ENCODE measurements around the gene ITCH.
A peak's percentile ranks its signal among the peaks of the same experiment; 100 is the strongest.
"Not testable (repeated sequence)": the region's sequence is repeated elsewhere in the genome, so short reads cannot be mapped to it uniquely, and the experiment has no call there.

ITCH gene

GRCh38 chr20:34363062-34363464 lies at the start of gene ITCH:
Gene ITCH, plus strand, starts transcription at chr20:34363273. Its CDS starts 30,539 bp downstream, at chr20:34393812.
- peak; percentile 93 for DNase-seq

DNA sequence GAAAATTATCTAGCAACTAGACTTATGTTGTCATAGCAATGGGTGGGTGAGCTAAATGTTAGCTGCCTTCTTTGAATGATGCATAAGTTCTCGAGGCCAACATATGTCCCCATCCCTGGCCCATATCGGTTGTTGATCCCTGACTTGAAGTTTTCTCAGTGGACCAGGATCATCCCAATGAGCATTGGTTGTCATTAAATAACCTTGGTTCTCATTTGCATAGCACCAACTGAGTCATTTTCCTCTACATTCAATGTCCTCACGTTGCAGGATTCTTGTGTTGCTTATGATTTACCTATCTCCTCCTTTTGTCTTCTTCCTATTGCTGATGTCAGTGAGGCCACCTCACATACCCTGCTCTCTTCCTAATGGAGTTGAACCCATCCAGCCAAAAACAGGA lies 47.8 kb upstream of the ITCH start:
- DNase-seq, result no peak

GRCh38 chr20:34316196-34316814 lies 46.8 kb upstream of the ITCH start:
- peak; percentile 27 for DNase-seq

DNA sequence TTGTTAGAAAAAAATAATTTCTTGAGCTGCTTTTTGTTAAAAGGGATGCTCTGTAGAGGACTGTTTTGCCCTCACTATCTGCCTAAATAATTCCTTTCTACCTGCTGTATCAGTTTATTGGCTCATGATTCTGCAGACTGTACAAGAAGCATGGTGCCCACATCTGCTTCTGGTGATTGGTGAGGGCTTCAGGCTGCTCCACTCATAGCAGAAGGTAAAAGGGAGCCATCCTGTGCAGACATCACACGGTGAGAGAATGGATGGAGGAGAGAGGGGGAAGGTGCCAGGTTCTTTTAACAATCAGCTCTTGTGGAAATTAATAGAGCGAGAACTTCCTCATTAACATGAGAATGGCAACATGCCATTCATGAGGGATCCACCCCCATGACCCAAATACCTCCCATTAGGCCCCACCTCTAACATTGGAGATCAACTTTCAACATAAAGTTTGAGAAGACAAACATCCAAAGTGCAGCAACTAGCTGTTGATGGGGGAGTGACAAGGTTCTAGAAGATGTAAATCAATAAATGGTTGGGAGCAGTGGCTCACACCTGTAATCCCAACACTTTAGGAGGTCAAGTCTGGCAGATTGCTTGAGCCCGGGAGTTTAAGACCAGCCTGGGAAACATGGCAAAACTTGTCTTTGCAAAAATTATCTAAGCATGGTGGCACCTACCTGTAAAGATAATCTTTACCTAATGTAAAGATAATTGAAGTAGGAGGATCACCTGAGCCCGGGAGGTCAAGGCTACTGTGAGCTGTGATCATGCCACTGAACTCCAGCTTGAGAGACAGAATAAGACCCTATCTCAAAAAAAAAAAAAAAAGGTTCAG lies 44.2 kb upstream of the ITCH start:
- no peak for DNase-seq

GRCh38 chr20:34320861-34321260 lies 42.2 kb upstream of the ITCH start:
- DNase-seq, result no peak

- no peak for DNase-seq
Measured at GRCh38 chr20:34322267-34323105, 40.6 kb upstream of the ITCH start.

DNA sequence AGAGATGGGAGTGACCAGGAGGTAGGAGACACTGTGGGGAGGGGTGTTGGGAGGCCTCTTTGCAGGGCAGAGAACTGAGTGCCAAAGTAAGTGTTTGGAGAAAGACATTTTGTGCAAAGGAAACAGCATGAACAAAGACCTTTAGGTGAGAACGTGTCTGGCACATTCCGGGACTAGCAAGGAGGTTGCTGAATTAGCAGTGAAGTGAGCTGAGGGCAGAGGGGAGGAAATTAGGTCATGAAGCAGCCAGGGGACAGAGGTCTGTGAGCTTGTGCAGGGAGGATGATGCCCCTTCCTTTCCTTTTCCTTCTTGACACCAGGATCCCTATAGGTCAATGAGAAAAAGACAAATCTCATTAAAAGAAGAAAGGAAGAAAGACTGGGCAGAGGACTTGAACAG lies 38.5 kb upstream of the ITCH start:
- DNase-seq, result no peak

DNA sequence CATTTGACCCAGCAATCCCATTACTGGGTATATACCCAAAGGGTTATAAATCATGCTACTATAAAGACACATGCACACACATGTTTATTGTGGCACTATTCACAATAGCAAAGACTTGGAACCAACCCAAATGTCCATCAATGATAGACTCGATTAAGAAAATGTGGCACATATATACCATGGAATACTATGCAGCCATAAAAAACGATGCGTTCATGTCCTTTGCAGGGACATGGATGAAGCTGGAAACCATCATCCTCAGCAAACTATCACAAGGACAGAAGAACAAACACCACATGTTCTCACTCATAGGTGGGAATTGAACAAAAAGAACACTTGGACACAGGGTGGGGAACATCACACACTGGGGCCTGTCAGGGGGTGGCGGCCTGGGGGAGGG lies 34.9 kb upstream of the ITCH start:
- not testable (repeated sequence) for DNase-seq

GRCh38 chr20:34328928-34329677 lies 34.0 kb upstream of the ITCH start:
- peak; percentile 42 for DNase-seq

DNA sequence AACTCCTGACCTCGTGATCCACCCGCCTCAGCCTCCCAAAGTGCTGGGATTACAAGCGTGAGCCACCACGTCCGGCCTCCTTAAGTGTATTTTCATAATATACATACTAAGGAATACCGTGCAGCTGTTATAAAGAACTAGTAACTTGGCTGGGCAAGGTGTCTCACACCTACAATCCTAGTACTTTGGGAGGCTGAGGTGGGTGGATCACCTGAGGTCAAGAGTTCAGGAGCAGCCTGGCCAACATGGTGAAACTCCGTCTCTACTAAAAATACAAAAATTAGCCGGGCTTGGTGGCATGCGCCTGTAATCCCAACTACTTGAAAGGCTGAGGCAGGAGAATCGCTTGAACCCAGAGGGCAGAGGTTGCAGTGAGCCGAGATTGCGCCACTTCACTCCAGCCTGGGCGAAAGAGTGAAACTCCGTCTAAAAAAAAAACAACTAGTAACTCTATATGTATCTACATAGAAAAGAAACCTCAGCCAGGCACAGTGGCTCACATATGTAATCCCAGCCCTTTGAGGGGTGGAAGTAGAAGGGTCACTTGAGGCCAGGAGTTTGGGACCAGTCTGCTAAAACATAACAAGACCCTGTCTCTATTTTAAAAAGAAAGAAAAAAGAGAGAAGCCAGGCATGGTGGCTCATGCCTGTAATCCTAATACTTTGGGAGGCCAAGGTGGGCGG lies 32.1 kb upstream of the ITCH start:
- DNase-seq, result not testable (repeated sequence)

- DNase-seq, result no peak
Measured at GRCh38 chr20:34331838-34332237, 31.2 kb upstream of the ITCH start.

DNA sequence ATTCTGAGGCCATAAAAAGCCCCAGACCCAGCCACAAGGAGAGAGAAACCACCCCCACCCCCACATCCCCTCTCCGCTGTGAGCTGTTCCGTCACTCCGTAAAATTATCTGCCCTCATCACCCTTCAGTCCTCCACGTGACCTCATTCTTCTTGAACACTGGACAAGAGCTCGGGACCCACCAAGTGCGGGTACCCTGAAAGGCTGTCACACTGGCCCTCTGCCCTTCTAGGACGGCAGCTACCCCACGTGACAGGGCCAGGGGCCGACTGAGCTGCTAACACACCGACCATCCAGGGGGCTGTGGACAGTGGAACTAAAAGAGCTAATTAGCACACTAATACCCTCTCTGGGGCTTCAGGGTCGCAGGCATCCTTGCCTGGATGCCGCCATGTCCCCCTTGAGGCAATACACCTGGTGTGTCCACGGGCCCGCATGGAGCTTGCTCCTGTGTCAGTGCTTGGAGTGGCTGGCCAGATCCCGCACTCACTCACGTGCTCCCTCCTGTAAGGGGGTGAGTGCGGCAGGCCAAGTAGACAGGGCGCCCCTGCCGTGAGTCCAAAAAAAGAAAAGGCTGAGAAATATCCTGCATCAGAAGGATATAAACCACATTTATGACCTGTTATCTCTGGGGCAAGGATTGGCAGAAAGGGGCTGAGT lies 30.7 kb upstream of the ITCH start:
- no peak for DNase-seq

- DNase-seq, result no peak
Measured at GRCh38 chr20:34333786-34334185, 29.3 kb upstream of the ITCH start.

GRCh38 chr20:34334654-34335407 lies 28.2 kb upstream of the ITCH start:
- no peak for DNase-seq

DNA sequence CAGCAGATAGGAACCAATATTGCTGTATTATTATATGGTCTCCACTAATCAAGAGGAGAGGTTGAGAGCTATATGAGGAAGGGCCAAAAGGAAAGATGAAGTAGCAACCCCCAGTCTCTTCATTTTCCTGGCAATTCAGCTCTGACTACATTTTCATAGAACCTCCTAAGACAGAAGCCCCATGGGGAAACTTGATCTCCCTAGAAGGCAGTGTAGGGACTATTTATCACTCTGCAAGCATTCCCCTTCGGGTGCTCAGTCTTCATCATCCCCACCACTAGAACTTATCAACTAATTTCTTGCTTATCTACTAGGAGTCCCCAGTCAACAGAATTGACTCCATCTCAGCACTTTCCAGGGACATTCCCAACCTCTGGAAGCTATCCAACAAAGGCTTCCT lies 25.5 kb upstream of the ITCH start:
- DNase-seq, result no peak

- DNase-seq, result no peak
Measured at GRCh38 chr20:34337982-34338726, 24.9 kb upstream of the ITCH start.

GRCh38 chr20:34340726-34341125 lies 22.3 kb upstream of the ITCH start:
- DNase-seq, result not testable (repeated sequence)

GRCh38 chr20:34341199-34341598 lies 21.9 kb upstream of the ITCH start:
- not testable (repeated sequence) for DNase-seq

- DNase-seq, result no peak
Measured at GRCh38 chr20:34343458-34344211, 19.4 kb upstream of the ITCH start.

All from fibroblast of skin of right quadriceps (primary cell).